Measurements from ENCODE around the gene OLFML3.
"Not testable (repeated sequence)": the region's sequence is repeated elsewhere in the genome, so short reads cannot be mapped to it uniquely, and the experiment has no call there.

- not testable (repeated sequence) for TF ChIP-seq ZNF302 (tag by site-specific recombination; IDR thresholded peaks at IDR 0.05; ENCODE audit: low read depth); CTCF (tag by site-specific recombination; IDR thresholded peaks at IDR 0.05); ZNF488 (tag by site-specific recombination; IDR thresholded peaks at IDR 0.05); ZFP37 (tag by site-specific recombination; IDR thresholded peaks at IDR 0.05); ZNF843 (tag by site-specific recombination; IDR thresholded peaks at IDR 0.05); ZNF157 (tag by site-specific recombination; IDR thresholded peaks at IDR 0.05); ZNF530 (tag by site-specific recombination; IDR thresholded peaks at IDR 0.05; ENCODE audit: low read depth); ZBTB48 (tag by site-specific recombination; IDR thresholded peaks at IDR 0.05); ZBTB26 (tag by site-specific recombination; optimal IDR thresholded peaks at IDR 0.05); YY1 (tag by site-specific recombination; IDR thresholded peaks at IDR 0.05); ZNF776 (tag by site-specific recombination; IDR thresholded peaks at IDR 0.05; ENCODE audit: borderline replicate concordance); OSR2 (tag by site-specific recombination; IDR thresholded peaks at IDR 0.05); ZNF558 (tag by site-specific recombination; IDR thresholded peaks at IDR 0.05)
Observed at GRCh38 chr1:114019724-114020123, 40.5 kb downstream of the OLFML3 start.

All from HEK293 (cell line).